ENCODE results near the gene AFMID. TPM values are rescaled to one million over a fixed set of nuclear protein-coding genes. Genes with fewer than 3 reads are reported as not detected.

The AFMID gene
- total and polyA plus RNA-seq, 3 donors from 2014 or later: 36.1 to 82.2 (median 59.4) TPM

GRCh38 chr17:78214016-78214705 is 27.0 kb downstream of the AFMID start, which contains the start of gene BIRC5:
Gene BIRC5, plus strand, starts transcription at chr17:78214253. Its CDS starts 64 bp downstream, at chr17:78214317.
- Histone ChIP-seq H3K27ac (no peak within 1 kb of the TSS), H3K27me3 (no peaks in the 10 kb centered on the region)
- WGBS, 2 donors: 0 to 4% methylated on average over 14 to 51 of the region's 60 CpGs

DNA sequence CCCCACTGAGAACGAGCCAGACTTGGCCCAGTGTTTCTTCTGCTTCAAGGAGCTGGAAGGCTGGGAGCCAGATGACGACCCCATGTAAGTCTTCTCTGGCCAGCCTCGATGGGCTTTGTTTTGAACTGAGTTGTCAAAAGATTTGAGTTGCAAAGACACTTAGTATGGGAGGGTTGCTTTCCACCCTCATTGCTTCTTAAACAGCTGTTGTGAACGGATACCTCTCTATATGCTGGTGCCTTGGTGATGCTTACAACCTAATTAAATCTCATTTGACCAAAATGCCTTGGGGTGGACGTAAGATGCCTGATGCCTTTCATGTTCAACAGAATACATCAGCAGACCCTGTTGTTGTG is 27.5 kb downstream of the AFMID start:
- TF ChIP-seq POLR2A (IDR thresholded peaks at IDR 0.05): no peak
- TF ChIP-seq, protein P1, sequence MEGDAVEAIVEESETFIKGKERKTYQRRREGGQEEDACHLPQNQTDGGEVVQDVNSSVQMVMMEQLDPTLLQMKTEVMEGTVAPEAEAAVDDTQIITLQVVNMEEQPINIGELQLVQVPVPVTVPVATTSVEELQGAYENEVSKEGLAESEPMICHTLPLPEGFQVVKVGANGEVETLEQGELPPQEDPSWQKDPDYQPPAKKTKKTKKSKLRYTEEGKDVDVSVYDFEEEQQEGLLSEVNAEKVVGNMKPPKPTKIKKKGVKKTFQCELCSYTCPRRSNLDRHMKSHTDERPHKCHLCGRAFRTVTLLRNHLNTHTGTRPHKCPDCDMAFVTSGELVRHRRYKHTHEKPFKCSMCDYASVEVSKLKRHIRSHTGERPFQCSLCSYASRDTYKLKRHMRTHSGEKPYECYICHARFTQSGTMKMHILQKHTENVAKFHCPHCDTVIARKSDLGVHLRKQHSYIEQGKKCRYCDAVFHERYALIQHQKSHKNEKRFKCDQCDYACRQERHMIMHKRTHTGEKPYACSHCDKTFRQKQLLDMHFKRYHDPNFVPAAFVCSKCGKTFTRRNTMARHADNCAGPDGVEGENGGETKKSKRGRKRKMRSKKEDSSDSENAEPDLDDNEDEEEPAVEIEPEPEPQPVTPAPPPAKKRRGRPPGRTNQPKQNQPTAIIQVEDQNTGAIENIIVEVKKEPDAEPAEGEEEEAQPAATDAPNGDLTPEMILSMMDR (IDR thresholded peaks at IDR 0.05): no peak
- DNase-seq: no peak
- Histone ChIP-seq H3K9me3 (no peaks in the 10 kb centered on the region), H3K4me1 (peaks cover 5% of the 10 kb centered on the region), H3K4me3 (peak overlapping the region; percentile 56 to 66), H3K27me3 (no peaks in the 10 kb centered on the region), H3K36me3 (ENCODE audit: low read depth, missing control alignments) (no peaks in the 10 kb centered on the region), H3K27ac (no peak overlapping the region)
- 9 to 19% methylated on average over 3 to 5 of the region's 5 CpGs for WGBS, 2 donors
- intact Hi-C loops (cut with DNase I; ENCODE audit: low total_unique reads): no loop called here

More at GRCh38 chr17:78214016-78214705, 27.0 kb downstream of the AFMID start, which contains the start of gene BIRC5:
- H3K9me3 ChIP-seq: no peaks in the 10 kb centered on the region
- H3K36me3 ChIP-seq (ENCODE audit: low read depth, missing control alignments): no peaks in the 10 kb centered on the region
- TF ChIP-seq, protein P1 (IDR thresholded peaks at IDR 0.05): no peak
- no peak for TF ChIP-seq POLR2A (IDR thresholded peaks at IDR 0.05)
- intact Hi-C loops (cut with DNase I; ENCODE audit: low total_unique reads): no loop called here
- peak within 1 kb of the TSS; percentile 56 to 66 for H3K4me3 ChIP-seq
- peaks cover 5% of the 10 kb centered on the region for H3K4me1 ChIP-seq
- peak; percentile 95 for DNase-seq

DNA sequence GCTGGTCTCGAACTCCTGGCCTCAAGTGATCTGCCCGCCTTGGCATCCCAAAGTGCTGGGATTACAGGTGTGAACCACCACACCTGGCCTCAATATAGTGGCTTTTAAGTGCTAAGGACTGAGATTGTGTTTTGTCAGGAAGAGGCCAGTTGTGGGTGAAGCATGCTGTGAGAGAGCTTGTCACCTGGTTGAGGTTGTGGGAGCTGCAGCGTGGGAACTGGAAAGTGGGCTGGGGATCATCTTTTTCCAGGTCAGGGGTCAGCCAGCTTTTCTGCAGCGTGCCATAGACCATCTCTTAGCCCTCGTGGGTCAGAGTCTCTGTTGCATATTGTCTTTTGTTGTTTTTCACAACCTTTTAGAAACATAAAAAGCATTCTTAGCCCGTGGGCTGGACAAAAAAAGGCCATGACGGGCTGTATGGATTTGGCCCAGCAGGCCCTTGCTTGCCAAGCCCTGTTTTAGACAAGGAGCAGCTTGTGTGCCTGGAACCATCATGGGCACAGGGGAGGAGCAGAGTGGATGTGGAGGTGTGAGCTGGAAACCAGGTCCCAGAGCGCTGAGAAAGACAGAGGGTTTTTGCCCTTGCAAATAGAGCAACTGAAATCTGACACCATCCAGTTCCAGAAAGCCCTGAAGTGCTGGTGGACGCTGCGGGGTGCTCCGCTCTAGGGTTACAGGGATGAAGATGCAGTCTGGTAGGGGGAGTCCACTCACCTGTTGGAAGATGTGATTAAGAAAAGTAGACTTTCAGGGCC is 32.4 kb downstream of the AFMID start:
- H3K27ac ChIP-seq: no peak overlapping the region
- no peaks in the 10 kb centered on the region for H3K27me3 ChIP-seq
- no peak for DNase-seq
- H3K4me1 ChIP-seq: peaks cover under 1% of the 10 kb centered on the region
- intact Hi-C loops (cut with DNase I; ENCODE audit: low total_unique reads): no loop called here
- no peak overlapping the region for H3K4me3 ChIP-seq
- no peaks in the 10 kb centered on the region for H3K36me3 ChIP-seq (ENCODE audit: low read depth, missing control alignments)
- WGBS, 2 donors: 86 to 91% methylated on average over 8 to 11 of the region's 11 CpGs
- no peaks in the 10 kb centered on the region for H3K9me3 ChIP-seq
- TF ChIP-seq, protein P1 (IDR thresholded peaks at IDR 0.05): no peak
- no peak for TF ChIP-seq POLR2A (IDR thresholded peaks at IDR 0.05)

- no peak overlapping the region for H3K27ac ChIP-seq
- no peaks in the 10 kb centered on the region for H3K9me3 ChIP-seq
- no peak overlapping the region for H3K4me3 ChIP-seq
- DNase-seq: no peak
- 83 to 84% methylated on average over 4 of the region's 4 CpGs for WGBS, 2 donors
- intact Hi-C loops (cut with DNase I; ENCODE audit: low total_unique reads): no loop called here
- no peaks in the 10 kb centered on the region for H3K27me3 ChIP-seq
- no peak for TF ChIP-seq POLR2A (IDR thresholded peaks at IDR 0.05)
- TF ChIP-seq, protein P1 (IDR thresholded peaks at IDR 0.05): no peak
- H3K36me3 ChIP-seq (ENCODE audit: low read depth, missing control alignments): no peaks in the 10 kb centered on the region
- H3K4me1 ChIP-seq: no peaks in the 10 kb centered on the region
These were observed 35.9 kb downstream of the AFMID start for GRCh38 chr17:78223061-78223460.
